ENCODE results near the gene GUCA2B.

DNA sequence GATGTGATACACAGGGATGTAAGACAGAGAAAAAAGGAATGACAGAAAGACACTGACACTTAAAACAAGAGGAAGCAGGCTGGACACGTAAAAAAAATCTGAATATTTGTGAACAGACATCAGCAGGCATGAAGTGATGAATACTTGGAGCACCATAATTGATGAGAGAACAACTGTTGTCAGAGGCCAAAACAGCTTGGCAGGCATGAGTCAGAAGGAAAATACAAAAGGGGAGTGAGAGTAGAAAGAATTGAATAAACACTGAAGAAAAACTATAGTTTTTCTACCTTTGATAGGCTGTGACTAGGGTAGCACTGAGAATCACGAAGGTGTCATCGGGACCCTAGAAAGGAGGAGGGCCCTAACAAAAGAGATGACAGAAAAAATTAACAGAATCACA, 32.9 kb downstream of the GUCA2B start:
- no peak for TF ChIP-seq POLR2A (IDR thresholded peaks at IDR 0.05)
- TF ChIP-seq, protein P1, sequence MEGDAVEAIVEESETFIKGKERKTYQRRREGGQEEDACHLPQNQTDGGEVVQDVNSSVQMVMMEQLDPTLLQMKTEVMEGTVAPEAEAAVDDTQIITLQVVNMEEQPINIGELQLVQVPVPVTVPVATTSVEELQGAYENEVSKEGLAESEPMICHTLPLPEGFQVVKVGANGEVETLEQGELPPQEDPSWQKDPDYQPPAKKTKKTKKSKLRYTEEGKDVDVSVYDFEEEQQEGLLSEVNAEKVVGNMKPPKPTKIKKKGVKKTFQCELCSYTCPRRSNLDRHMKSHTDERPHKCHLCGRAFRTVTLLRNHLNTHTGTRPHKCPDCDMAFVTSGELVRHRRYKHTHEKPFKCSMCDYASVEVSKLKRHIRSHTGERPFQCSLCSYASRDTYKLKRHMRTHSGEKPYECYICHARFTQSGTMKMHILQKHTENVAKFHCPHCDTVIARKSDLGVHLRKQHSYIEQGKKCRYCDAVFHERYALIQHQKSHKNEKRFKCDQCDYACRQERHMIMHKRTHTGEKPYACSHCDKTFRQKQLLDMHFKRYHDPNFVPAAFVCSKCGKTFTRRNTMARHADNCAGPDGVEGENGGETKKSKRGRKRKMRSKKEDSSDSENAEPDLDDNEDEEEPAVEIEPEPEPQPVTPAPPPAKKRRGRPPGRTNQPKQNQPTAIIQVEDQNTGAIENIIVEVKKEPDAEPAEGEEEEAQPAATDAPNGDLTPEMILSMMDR (IDR thresholded peaks at IDR 0.05), result no peak

Measured in right lobe of liver (tissue), 4 donors.